Measurements from ENCODE around the gene HTR3B.
A peak's percentile ranks its signal among the peaks of the same experiment; 100 is the strongest.

HTR3B gene

GRCh38 chr11:113985906-113986305 is 81.3 kb downstream of the HTR3B start:
- H3K4me1 ChIP-seq (ENCODE audit: control insufficient read depth, insufficient read depth, low read length, poor library complexity, severe bottlenecking): no peaks in the 10 kb centered on the region
- no peak overlapping the region for H3K4me3 ChIP-seq (ENCODE audit: insufficient read depth, low read depth, low read length, poor library complexity, severe bottlenecking)
- DNase-seq: no peak
- no peaks in the 10 kb centered on the region for H3K9me3 ChIP-seq (ENCODE audit: control insufficient read depth, low read length)
- no peaks in the 10 kb centered on the region for H3K27me3 ChIP-seq (replicated peaks; ENCODE audit: control insufficient read depth, insufficient read depth, low read length, poor library complexity, severe bottlenecking)
- H3K27ac ChIP-seq (ENCODE audit: insufficient read depth, low read length, poor library complexity, severe bottlenecking): no peak overlapping the region
- H3K36me3 ChIP-seq (ENCODE audit: control insufficient read depth, insufficient read depth, low read length): no peaks in the 10 kb centered on the region

DNA sequence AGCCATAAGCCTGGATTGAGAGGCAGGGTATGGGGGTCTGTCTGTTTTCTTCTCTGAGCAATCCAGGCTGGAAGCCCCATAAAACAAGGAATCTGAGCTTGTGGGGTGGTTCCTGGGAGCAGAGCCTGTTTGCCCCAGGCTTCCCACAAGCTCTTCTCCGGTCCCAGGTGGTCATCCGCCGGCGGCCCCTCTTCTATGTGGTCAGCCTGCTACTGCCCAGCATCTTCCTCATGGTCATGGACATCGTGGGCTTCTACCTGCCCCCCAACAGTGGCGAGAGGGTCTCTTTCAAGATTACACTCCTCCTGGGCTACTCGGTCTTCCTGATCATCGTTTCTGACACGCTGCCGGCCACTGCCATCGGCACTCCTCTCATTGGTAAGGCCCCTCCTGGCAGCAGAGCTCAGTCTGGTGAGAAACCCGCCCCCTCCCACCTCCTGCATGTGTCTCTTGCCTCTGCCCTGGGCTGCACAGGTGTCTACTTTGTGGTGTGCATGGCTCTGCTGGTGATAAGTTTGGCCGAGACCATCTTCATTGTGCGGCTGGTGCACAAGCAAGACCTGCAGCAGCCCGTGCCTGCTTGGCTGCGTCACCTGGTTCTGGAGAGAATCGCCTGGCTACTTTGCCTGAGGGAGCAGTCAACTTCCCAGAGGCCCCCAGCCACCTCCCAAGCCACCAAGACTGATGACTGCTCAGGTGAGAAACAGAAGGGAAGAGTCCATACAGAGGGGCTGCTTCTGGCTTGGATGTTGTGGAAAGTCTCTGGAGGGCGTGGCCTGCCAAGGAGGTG is 82.0 kb downstream of the HTR3B start:
- no peak overlapping the region for H3K4me3 ChIP-seq (ENCODE audit: insufficient read depth, low read depth, low read length, poor library complexity, severe bottlenecking)
- H3K4me1 ChIP-seq (ENCODE audit: control insufficient read depth, insufficient read depth, low read length, poor library complexity, severe bottlenecking): no peaks in the 10 kb centered on the region
- H3K9me3 ChIP-seq (ENCODE audit: control insufficient read depth, low read length): no peaks in the 10 kb centered on the region
- no peaks in the 10 kb centered on the region for H3K27me3 ChIP-seq (replicated peaks; ENCODE audit: control insufficient read depth, insufficient read depth, low read length, poor library complexity, severe bottlenecking)
- H3K36me3 ChIP-seq (ENCODE audit: control insufficient read depth, insufficient read depth, low read length): no peaks in the 10 kb centered on the region
- no peak for DNase-seq
- H3K27ac ChIP-seq (ENCODE audit: insufficient read depth, low read length, poor library complexity, severe bottlenecking): no peak overlapping the region

GRCh38 chr11:113989381-113989780 is 84.8 kb downstream of the HTR3B start:
- Histone ChIP-seq H3K9me3 (ENCODE audit: control insufficient read depth, low read length) (no peaks in the 10 kb centered on the region), H3K4me3 (ENCODE audit: insufficient read depth, low read depth, low read length, poor library complexity, severe bottlenecking) (no peak overlapping the region), H3K27me3 (replicated peaks; ENCODE audit: control insufficient read depth, insufficient read depth, low read length, poor library complexity, severe bottlenecking) (no peaks in the 10 kb centered on the region), H3K27ac (ENCODE audit: insufficient read depth, low read length, poor library complexity, severe bottlenecking) (no peak overlapping the region), H3K4me1 (ENCODE audit: control insufficient read depth, insufficient read depth, low read length, poor library complexity, severe bottlenecking) (no peaks in the 10 kb centered on the region), H3K36me3 (ENCODE audit: control insufficient read depth, insufficient read depth, low read length) (no peaks in the 10 kb centered on the region)
- DNase-seq: no peak

DNA sequence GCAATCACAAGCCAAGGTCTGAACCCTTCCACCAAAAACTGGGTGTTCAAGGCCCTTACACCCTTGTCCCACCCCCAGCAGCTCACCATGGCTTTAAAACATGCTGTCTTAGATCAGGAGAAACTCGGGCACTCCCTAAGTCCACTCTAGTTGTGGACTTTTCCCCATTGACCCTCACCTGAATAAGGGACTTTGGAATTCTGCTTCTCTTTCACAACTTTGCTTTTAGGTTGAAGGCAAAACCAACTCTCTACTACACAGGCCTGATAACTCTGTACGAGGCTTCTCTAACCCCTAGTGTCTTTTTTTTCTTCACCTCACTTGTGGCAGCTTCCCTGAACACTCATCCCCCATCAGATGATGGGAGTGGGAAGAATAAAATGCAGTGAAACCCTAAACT is 85.3 kb downstream of the HTR3B start:
- no peak overlapping the region for H3K27ac ChIP-seq (ENCODE audit: insufficient read depth, low read length, poor library complexity, severe bottlenecking)
- H3K4me3 ChIP-seq (ENCODE audit: insufficient read depth, low read depth, low read length, poor library complexity, severe bottlenecking): no peak overlapping the region
- H3K36me3 ChIP-seq (ENCODE audit: control insufficient read depth, insufficient read depth, low read length): no peaks in the 10 kb centered on the region
- H3K9me3 ChIP-seq (ENCODE audit: control insufficient read depth, low read length): no peaks in the 10 kb centered on the region
- DNase-seq: no peak
- H3K27me3 ChIP-seq (replicated peaks; ENCODE audit: control insufficient read depth, insufficient read depth, low read length, poor library complexity, severe bottlenecking): no peaks in the 10 kb centered on the region
- no peaks in the 10 kb centered on the region for H3K4me1 ChIP-seq (ENCODE audit: control insufficient read depth, insufficient read depth, low read length, poor library complexity, severe bottlenecking)

DNA sequence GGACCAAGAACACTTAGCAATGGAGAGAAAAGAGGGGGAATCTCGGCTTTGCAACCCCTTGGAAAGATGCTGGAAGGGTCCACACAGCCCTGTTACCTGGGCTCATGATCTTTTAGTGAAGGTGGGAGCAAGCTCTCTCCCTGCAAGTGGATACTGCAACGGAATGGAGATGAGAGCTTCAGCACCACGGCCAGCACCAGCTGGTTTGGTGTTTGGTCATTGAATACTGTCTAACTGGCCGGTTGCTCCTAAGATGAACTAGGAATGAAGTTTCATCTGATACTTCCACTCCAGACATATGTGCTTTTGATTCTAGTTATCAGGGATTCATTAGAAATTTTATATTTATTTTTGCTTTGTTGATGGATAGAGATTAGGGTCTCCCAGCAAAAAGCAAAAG is 86.6 kb downstream of the HTR3B start:
- Histone ChIP-seq H3K4me3 (ENCODE audit: insufficient read depth, low read depth, low read length, poor library complexity, severe bottlenecking) (no peak overlapping the region), H3K36me3 (ENCODE audit: control insufficient read depth, insufficient read depth, low read length) (no peaks in the 10 kb centered on the region), H3K4me1 (ENCODE audit: control insufficient read depth, insufficient read depth, low read length, poor library complexity, severe bottlenecking) (no peaks in the 10 kb centered on the region), H3K9me3 (ENCODE audit: control insufficient read depth, low read length) (no peaks in the 10 kb centered on the region), H3K27ac (ENCODE audit: insufficient read depth, low read length, poor library complexity, severe bottlenecking) (no peak overlapping the region), H3K27me3 (replicated peaks; ENCODE audit: control insufficient read depth, insufficient read depth, low read length, poor library complexity, severe bottlenecking) (no peaks in the 10 kb centered on the region)
- DNase-seq: no peak

GRCh38 chr11:113991718-113992458 is 87.3 kb downstream of the HTR3B start:
- Histone ChIP-seq H3K4me3 (ENCODE audit: insufficient read depth, low read depth, low read length, poor library complexity, severe bottlenecking) (no peak overlapping the region), H3K36me3 (ENCODE audit: control insufficient read depth, insufficient read depth, low read length) (no peaks in the 10 kb centered on the region), H3K27me3 (replicated peaks; ENCODE audit: control insufficient read depth, insufficient read depth, low read length, poor library complexity, severe bottlenecking) (no peaks in the 10 kb centered on the region), H3K4me1 (ENCODE audit: control insufficient read depth, insufficient read depth, low read length, poor library complexity, severe bottlenecking) (no peaks in the 10 kb centered on the region), H3K27ac (ENCODE audit: insufficient read depth, low read length, poor library complexity, severe bottlenecking) (no peak overlapping the region), H3K9me3 (ENCODE audit: control insufficient read depth, low read length) (no peaks in the 10 kb centered on the region)
- DNase-seq: no peak

- Histone ChIP-seq H3K27ac (ENCODE audit: insufficient read depth, low read length, poor library complexity, severe bottlenecking) (no peak overlapping the region), H3K4me1 (ENCODE audit: control insufficient read depth, insufficient read depth, low read length, poor library complexity, severe bottlenecking) (no peaks in the 10 kb centered on the region)
- no peak for DNase-seq
These were observed 88.0 kb downstream of the HTR3B start for GRCh38 chr11:113992459-113993110.

DNA sequence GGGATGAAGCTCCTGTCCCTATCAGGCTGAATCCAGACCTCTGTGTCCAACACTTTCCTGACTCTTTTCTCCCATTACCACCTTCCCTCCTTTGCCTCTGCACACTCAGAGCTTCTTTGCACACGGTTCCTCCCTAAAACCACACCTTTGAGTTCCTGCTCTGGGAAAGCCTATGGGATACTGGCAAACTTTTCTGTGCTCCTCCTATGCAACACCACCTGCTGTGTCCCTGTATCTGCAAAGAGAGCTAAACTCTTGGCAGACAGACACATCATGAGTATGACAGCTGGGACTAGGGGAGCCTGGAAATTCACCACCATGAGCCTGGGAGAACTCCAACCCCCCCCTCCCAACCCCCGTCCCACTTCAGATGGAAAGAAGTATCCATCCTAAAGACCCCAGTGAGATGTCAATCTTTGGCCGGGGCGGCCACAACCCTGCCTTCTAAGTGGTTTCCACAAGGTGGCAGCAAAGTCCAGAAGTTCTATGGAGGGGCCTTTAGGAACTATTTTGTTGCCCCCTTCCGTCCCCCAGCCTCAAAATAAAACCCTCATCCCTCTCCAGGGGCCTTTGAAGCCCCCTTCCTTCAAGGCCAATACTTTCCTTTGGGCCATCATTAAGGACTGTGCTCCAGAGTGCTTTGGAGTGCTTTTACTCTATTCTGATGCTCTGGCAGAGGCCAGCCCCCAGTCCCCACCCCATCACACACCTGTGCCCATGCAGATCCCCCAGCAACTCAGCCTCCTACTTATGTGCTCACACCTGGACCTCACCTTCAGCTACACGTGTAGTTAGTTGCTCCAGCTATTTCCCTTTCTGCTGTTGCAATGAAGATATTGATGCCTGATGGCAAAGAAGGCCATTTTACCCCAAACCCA is 89.7 kb downstream of the HTR3B start:
- no peak overlapping the region for H3K27ac ChIP-seq (ENCODE audit: insufficient read depth, low read length, poor library complexity, severe bottlenecking)

More at GRCh38 chr11:113992459-113993110, 88.0 kb downstream of the HTR3B start:
- Histone ChIP-seq H3K4me3 (ENCODE audit: insufficient read depth, low read depth, low read length, poor library complexity, severe bottlenecking) (no peak overlapping the region), H3K9me3 (ENCODE audit: control insufficient read depth, low read length) (no peaks in the 10 kb centered on the region), H3K36me3 (ENCODE audit: control insufficient read depth, insufficient read depth, low read length) (no peaks in the 10 kb centered on the region), H3K27me3 (replicated peaks; ENCODE audit: control insufficient read depth, insufficient read depth, low read length, poor library complexity, severe bottlenecking) (no peaks in the 10 kb centered on the region)

More for the DNA sequence above, 89.7 kb downstream of the HTR3B start:
- Histone ChIP-seq H3K4me1 (ENCODE audit: control insufficient read depth, insufficient read depth, low read length, poor library complexity, severe bottlenecking) (no peaks in the 10 kb centered on the region), H3K27me3 (replicated peaks; ENCODE audit: control insufficient read depth, insufficient read depth, low read length, poor library complexity, severe bottlenecking) (no peaks in the 10 kb centered on the region), H3K9me3 (ENCODE audit: control insufficient read depth, low read length) (no peaks in the 10 kb centered on the region), H3K36me3 (ENCODE audit: control insufficient read depth, insufficient read depth, low read length) (no peaks in the 10 kb centered on the region), H3K4me3 (ENCODE audit: insufficient read depth, low read depth, low read length, poor library complexity, severe bottlenecking) (no peak overlapping the region)
- peak; percentile 2 to 16 (median 3) for DNase-seq
